ENCODE data around the gene RNF126.
"Not testable (repeated sequence)": the region's sequence is repeated elsewhere in the genome, so short reads cannot be mapped to it uniquely, and the experiment has no call there.

Gene RNF126

DNA sequence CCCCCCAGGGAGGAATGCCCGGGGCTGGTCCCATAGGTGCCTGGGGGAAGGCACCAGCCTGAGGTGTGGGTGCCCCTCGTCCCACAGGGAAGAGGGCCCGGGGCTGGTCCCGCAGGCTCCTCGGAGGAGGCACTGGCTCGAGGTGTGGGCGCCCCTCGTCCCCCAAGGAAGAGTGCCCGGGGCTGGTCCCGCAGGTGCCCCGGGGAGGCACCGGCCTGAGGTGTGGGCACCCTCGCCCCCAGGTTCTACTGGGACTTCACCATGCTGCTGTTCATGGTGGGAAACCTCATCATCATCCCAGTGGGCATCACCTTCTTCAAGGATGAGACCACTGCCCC, 59.7 kb downstream of the RNF126 start:
- not testable (repeated sequence) for H3K27ac ChIP-seq (ENCODE audit: low read depth, low read length)

DNA sequence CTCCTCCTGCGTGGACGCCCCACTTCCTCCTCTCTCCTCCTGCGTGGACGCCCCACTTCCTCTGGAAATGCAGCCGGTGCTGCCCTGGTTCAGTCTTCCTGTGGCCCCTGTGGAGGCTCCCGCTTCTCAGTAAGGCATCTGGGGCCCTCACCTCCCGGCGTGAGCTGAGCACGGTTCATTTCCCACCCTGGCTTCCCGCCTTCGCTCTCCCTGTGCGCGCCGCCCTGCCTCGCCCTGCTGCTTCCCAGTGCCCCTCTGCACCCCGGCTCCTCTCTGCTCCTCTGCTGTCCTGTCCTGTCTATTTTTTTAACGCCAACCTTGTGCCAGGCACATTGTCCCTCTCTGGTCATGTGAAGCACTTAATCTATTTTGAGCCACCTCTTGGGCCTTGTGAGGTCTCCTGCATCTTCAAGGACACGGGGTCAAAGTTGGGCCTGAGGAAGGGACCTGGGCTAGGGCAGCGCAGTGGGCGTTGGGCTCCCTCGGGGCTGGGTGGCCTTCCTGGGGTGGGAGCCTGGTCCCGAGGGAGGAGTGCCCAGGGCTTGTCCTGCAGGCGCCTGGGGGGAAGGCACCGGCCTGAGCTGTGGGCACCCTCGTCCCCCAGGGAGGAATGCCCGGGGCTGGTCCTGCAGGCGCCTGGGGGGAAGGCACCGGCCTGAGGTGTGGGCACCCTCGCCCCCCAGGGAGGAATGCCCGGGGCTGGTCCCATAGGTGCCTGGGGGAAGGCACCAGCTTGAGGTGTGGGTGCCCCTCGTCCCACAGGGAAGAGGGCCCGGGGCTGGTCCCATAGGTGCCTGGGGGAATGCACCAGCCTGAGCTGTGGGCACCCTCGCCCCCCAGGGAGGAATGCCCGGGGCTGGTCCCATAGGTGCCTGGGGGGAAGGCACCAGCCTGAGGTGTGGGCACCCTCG, 60.4 kb downstream of the RNF126 start:
- H3K36me3 ChIP-seq (ENCODE audit: control insufficient read depth, insufficient read depth, low read length): no peaks in the 10 kb centered on the region
- no peaks in the 10 kb centered on the region for H3K4me1 ChIP-seq (ENCODE audit: control insufficient read depth, insufficient read depth, low read length)
- no peak overlapping the region for H3K27ac ChIP-seq (ENCODE audit: low read depth, low read length)

More for the DNA sequence above, 59.7 kb downstream of the RNF126 start:
- H3K4me3 ChIP-seq (ENCODE audit: low read length); H3K27me3 ChIP-seq (ENCODE audit: control insufficient read depth, insufficient read depth, low read length); H3K4me1 ChIP-seq (ENCODE audit: control insufficient read depth, insufficient read depth, low read length); H3K9ac ChIP-seq (ENCODE audit: low read length); H3K36me3 ChIP-seq (ENCODE audit: control insufficient read depth, insufficient read depth, low read length): not testable (repeated sequence)

DNA sequence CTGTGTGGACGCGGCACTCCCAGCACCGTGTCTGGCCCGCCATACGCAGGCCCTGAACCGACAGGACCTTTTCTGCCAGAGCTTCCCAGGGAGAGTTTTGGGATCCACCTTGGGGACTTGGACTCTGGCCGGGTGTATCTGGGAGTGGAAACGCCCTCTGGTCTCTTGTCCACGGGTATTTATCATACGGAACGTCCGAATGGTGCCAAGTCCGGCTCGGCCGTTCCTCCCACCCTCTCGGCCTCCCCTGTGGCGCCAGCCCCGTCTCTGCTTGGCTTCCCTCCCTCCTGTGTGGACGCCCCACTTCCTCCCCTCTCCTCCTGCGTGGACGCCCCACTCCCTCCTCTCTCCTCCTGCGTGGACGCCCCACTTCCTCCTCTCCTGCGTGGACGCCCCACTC, 61.2 kb downstream of the RNF126 start:
- no peak overlapping the region for H3K27ac ChIP-seq (ENCODE audit: low read depth, low read length)
- H3K36me3 ChIP-seq (ENCODE audit: control insufficient read depth, insufficient read depth, low read length): no peaks in the 10 kb centered on the region
- H3K4me3 ChIP-seq (ENCODE audit: low read length): no peak overlapping the region
- no peak overlapping the region for H3K9ac ChIP-seq (ENCODE audit: low read length)
- no peaks in the 10 kb centered on the region for H3K27me3 ChIP-seq (ENCODE audit: control insufficient read depth, insufficient read depth, low read length)
- no peaks in the 10 kb centered on the region for H3K4me1 ChIP-seq (ENCODE audit: control insufficient read depth, insufficient read depth, low read length)

More for the DNA sequence above, 60.4 kb downstream of the RNF126 start:
- Histone ChIP-seq H3K9ac (ENCODE audit: low read length) (no peak overlapping the region), H3K4me3 (ENCODE audit: low read length) (no peak overlapping the region), H3K27me3 (ENCODE audit: control insufficient read depth, insufficient read depth, low read length) (no peaks in the 10 kb centered on the region)

DNA sequence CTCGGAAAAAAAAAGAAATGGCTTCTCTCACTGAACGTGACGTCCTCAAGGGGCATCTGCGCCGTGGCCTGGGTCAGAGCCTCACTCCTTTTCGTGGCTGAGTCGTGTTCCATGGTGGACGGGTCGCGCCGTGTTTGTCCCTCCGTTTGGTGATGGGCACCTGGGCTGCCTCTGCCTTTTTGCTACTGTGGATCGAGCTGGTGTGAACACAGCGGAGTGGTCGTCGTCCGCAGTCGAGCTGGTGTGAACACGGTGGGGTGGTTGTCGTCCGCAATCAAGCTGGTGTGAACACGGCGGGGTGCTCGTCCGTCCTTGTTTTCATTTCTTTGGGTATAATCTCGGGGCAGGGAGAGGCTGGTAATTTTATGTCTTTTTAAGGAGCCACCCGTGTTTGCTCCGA, 61.7 kb downstream of the RNF126 start:
- Histone ChIP-seq H3K27me3 (ENCODE audit: control insufficient read depth, insufficient read depth, low read length) (no peaks in the 10 kb centered on the region), H3K36me3 (ENCODE audit: control insufficient read depth, insufficient read depth, low read length) (no peaks in the 10 kb centered on the region), H3K4me3 (ENCODE audit: low read length) (no peak overlapping the region), H3K9ac (ENCODE audit: low read length) (no peak overlapping the region), H3K27ac (ENCODE audit: low read depth, low read length) (no peak overlapping the region), H3K4me1 (ENCODE audit: control insufficient read depth, insufficient read depth, low read length) (no peaks in the 10 kb centered on the region)
